NCI-H226 (cell line): Measurements from ENCODE around the gene SCAF11.
A peak's percentile ranks its signal among the peaks of the same experiment; 100 is the strongest.

Experiments
- DNase-seq: peaks from one replicate; pipeline ENCODE4 v3.0.0-alpha.2; 2015

The SCAF11 gene

GRCh38 chr12:45915405-45915804 is 75.0 kb downstream of the SCAF11 start:
- peak; percentile 54 for DNase-seq

- peak; percentile 90 for DNase-seq
Observed at GRCh38 chr12:45914090-45914489, 76.3 kb downstream of the SCAF11 start.

GRCh38 chr12:45913631-45914030 is 76.7 kb downstream of the SCAF11 start:
- DNase-seq = no peak

GRCh38 chr12:45912774-45913173 is 77.6 kb downstream of the SCAF11 start:
- DNase-seq = no peak

- no peak for DNase-seq
Observed at GRCh38 chr12:45909041-45909713, 81.2 kb downstream of the SCAF11 start.

GRCh38 chr12:45907955-45908354 is 82.4 kb downstream of the SCAF11 start:
- no peak for DNase-seq

GRCh38 chr12:45898094-45898493 is 92.3 kb downstream of the SCAF11 start:
- no peak for DNase-seq

GRCh38 chr12:45895961-45896360 is 94.4 kb downstream of the SCAF11 start:
- no peak for DNase-seq

GRCh38 chr12:45893240-45893639 is 97.1 kb downstream of the SCAF11 start:
- DNase-seq = no peak

GRCh38 chr12:45890276-45890675 is 100.1 kb downstream of the SCAF11 start:
- DNase-seq = no peak

- DNase-seq = peak; percentile 45
Observed at GRCh38 chr12:45887544-45887943, 102.8 kb downstream of the SCAF11 start.

GRCh38 chr12:45886685-45887084 is 103.7 kb downstream of the SCAF11 start:
- DNase-seq = no peak

GRCh38 chr12:45883187-45883586 is 107.2 kb downstream of the SCAF11 start:
- peak; percentile 10 for DNase-seq

- DNase-seq = no peak
Observed at GRCh38 chr12:45880533-45880932, 109.8 kb downstream of the SCAF11 start.

- no peak for DNase-seq
Observed at GRCh38 chr12:45879363-45879895, 110.9 kb downstream of the SCAF11 start.

GRCh38 chr12:45878630-45879255 is 111.6 kb downstream of the SCAF11 start:
- no peak for DNase-seq

GRCh38 chr12:45877069-45877468 is 113.3 kb downstream of the SCAF11 start:
- no peak for DNase-seq

- no peak for DNase-seq
Observed at GRCh38 chr12:45872446-45872845, 117.9 kb downstream of the SCAF11 start.
